Measurements from ENCODE around the gene SWI5. TPM values are rescaled to one million over a fixed set of nuclear protein-coding genes. Genes with fewer than 3 reads are reported as not detected.

SWI5 gene
- total RNA-seq, 4 donors from 2014 or later: 18.5 to 50.2 (median 49.2) TPM

DNA sequence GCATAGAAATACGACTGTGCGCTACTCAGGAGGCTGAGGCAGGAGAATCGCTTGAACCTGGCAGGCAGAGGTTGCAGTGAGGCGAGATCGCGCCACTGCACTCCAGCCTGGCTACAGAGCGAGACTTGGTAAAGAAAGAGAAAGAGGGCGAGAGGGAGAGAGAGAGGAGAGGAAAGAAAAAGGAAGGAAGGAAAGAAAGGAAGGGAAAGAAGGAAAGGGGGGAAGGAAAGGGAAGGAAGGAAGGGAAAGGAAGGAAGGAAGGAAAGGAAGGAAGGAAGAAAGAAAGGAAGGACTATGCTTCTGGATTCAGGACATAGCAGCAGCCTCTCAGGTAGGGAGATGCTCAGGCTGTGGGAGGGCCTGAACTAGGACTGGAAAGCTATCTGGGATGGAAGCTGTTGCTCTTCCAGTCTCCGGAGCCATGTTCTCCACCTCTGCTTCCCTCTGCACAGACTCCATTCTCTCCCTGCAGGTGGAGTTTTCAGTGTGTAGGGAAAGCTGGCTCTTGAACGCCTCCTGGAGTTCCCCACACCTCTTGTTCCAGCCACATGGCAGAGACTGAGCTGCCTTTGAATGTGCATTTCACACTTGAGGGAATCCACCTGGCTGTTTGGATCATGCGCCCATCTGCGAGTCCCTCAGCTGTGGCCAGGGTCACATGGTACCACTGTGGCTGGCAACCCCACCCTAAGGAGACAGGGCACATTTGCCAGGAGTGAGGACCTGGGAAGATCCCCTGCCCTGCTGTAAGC lies 9.1 kb downstream of the SWI5 start:
- TF ChIP-seq, protein P1, sequence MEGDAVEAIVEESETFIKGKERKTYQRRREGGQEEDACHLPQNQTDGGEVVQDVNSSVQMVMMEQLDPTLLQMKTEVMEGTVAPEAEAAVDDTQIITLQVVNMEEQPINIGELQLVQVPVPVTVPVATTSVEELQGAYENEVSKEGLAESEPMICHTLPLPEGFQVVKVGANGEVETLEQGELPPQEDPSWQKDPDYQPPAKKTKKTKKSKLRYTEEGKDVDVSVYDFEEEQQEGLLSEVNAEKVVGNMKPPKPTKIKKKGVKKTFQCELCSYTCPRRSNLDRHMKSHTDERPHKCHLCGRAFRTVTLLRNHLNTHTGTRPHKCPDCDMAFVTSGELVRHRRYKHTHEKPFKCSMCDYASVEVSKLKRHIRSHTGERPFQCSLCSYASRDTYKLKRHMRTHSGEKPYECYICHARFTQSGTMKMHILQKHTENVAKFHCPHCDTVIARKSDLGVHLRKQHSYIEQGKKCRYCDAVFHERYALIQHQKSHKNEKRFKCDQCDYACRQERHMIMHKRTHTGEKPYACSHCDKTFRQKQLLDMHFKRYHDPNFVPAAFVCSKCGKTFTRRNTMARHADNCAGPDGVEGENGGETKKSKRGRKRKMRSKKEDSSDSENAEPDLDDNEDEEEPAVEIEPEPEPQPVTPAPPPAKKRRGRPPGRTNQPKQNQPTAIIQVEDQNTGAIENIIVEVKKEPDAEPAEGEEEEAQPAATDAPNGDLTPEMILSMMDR (IDR thresholded peaks at IDR 0.05): peak in 3 of 6 experiments; percentile 15 to 35 (median 28)
- TF ChIP-seq POLR2A (IDR thresholded peaks at IDR 0.05): no peak
- Histone ChIP-seq H3K27me3 (no peaks in the 10 kb centered on the region), H3K27ac (peak overlapping the region; percentile 42 to 82 (median 82)), H3K4me3 (replicated peaks in 1 of 3) (no peak overlapping the region), H3K36me3 (no peaks in the 10 kb centered on the region), H3K4me1 (peaks cover 36 to 53% of the 10 kb centered on the region in 2 donors), H3K9me3 (no peaks in the 10 kb centered on the region)
- intact Hi-C loops (cut with DNase I): no loop called here
- peak; percentile 85 to 87 for DNase-seq
- WGBS, 2 donors: 80 to 83% methylated on average over 10 to 12 of the region's 12 CpGs

DNA sequence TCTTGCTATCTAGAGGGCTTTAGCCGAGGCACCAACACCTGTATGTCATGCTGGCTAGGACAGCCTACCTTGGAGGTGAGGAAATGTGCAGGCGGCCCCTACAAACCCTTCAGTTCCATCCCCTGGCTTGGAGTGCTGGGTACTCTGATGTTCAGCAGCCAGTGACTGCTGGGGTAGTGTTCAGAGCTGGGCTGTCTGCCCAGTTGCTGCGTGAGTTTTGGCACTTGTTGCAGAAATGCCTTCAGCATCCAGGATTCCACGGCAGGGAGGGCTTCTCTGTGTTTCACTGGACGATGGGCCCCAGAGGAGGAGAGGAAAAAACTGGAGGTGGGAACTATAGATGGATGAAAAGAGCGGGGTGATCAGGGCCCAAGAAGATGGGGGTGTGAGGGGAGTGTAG lies 10.4 kb downstream of the SWI5 start:
- H3K4me1 ChIP-seq: peaks cover 34 to 48% of the 10 kb centered on the region in 2 donors
- intact Hi-C loops (cut with DNase I): no loop called here
- no peaks in the 10 kb centered on the region for H3K9me3 ChIP-seq
- H3K27ac ChIP-seq: peak overlapping the region; percentile 23 to 82 (median 82)
- peak; percentile 97 for DNase-seq
- no peak overlapping the region for H3K4me3 ChIP-seq (replicated peaks in 1 of 3)
- TF ChIP-seq POLR2A (IDR thresholded peaks at IDR 0.05): no peak
- TF ChIP-seq, protein P1 (IDR thresholded peaks at IDR 0.05): no peak
- 21 to 43% methylated on average over 6 of the region's 6 CpGs for WGBS, 2 donors
- H3K36me3 ChIP-seq: no peaks in the 10 kb centered on the region
- no peaks in the 10 kb centered on the region for H3K27me3 ChIP-seq

DNA sequence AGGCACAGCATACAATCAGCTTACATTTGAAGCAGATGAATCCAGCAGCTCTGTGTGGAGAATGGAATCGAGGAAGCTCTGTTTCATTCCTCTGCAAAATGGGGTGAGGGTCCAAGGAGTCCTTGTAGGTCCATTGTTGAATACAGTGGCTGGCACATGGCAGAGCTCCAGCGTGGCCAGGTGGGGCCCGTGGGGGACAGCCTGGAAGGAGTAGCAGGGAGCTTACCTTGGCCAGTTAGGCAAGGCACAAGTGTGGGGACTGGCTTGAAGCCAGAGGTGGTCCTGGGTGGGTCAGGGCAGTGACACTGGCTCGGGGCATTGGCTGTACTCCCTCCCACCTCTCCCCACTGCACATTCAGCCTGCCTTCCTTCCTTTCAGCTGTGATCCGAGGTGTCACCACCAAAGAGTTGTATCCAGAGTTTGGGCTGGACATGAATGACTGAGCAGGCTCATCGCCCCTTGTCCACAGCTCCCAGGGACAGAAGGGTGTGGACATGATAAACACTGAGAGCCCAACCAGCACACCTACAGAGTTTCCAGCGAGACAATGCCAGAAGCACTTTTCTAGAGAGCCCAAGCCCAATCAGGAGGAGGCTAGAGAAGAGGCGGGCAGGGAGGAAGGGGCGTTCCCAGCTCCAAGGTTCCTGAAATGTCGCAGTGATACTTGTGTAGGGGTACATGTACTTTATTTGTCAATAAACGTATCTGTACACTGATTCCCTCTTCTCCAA lies 12.4 kb downstream of the SWI5 start:
- intact Hi-C loops (cut with DNase I): no loop called here

DNA sequence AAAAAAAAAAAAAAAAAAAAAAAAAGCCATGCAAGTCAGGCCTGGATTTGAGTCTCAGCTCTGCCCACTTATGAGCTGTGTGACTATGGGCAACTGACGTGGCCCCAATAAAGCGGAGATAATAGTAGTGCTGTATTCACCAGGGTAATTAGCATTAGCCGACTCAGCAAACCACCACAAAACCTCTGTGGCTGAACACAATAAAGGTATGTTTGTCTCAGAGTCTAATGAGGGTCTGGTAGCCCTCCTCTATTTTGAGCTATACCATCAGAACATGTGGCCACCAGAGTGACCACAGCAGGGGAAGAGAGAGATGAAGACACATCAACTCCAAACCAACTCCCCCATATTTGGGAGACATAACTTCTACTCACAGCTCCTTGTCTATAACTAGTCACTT lies 15.9 kb downstream of the SWI5 start:
- peaks cover 13 to 23% of the 10 kb centered on the region in 2 donors for H3K4me1 ChIP-seq
- TF ChIP-seq POLR2A (IDR thresholded peaks at IDR 0.05): no peak
- TF ChIP-seq, protein P1 (IDR thresholded peaks at IDR 0.05): no peak
- no peaks in the 10 kb centered on the region for H3K27me3 ChIP-seq
- intact Hi-C loops (cut with DNase I): loop anchor here (10.0 kb wide), 1 partner anchor 123 kb away; no protein-coding TSS in a partner anchor
- H3K4me3 ChIP-seq (replicated peaks in 1 of 3): no peak overlapping the region
- H3K36me3 ChIP-seq: no peaks in the 10 kb centered on the region
- H3K27ac ChIP-seq: no peak overlapping the region
- DNase-seq: no peak
- WGBS, 2 donors: 88 to 95% methylated on average over 3 of the region's 3 CpGs
- H3K9me3 ChIP-seq: no peaks in the 10 kb centered on the region

More for the DNA sequence above, 12.4 kb downstream of the SWI5 start:
- Histone ChIP-seq H3K27ac (peak overlapping the region; percentile 72 to 82 (median 82)), H3K4me3 (replicated peaks in 1 of 3) (no peak overlapping the region), H3K27me3 (no peaks in the 10 kb centered on the region), H3K9me3 (no peaks in the 10 kb centered on the region), H3K36me3 (no peaks in the 10 kb centered on the region), H3K4me1 (peaks cover 34 to 48% of the 10 kb centered on the region in 2 donors)
- 39 to 42% methylated on average over 11 of the region's 11 CpGs for WGBS, 2 donors
- peak; percentile 70 for DNase-seq
- TF ChIP-seq POLR2A (IDR thresholded peaks at IDR 0.05): peak in 1 of 2 donors; percentile 25
- TF ChIP-seq, protein P1 (IDR thresholded peaks at IDR 0.05): no peak
